Testis (tissue), 3 donors: ENCODE data around the gene HOXA3. TPM values are rescaled to one million over a fixed set of nuclear protein-coding genes. Genes with fewer than 3 reads are reported as not detected.

Experiments used
- DNase-seq: peaks from one replicate; pipeline ENCODE4 v3.0.0-alpha.2; 2019
- H3K27ac ChIP-seq, 2 donors: fragments of 200-600 bp; sonication (generic); one replicate each; pipeline ENCODE4 v1.5.1; 2019
- H3K27me3 ChIP-seq: fragments of 200-600 bp; sonication (generic); one replicate; pipeline ENCODE4 v1.5.1; 2019
- H3K36me3 ChIP-seq: fragments of 200-600 bp; sonication (generic); one replicate; pipeline ENCODE4 v1.5.1; 2017; ENCODE audit warnings: low read depth; ENCODE audit errors: missing control alignments
- H3K4me1 ChIP-seq: fragments of 200-600 bp; sonication (generic); one replicate; pipeline ENCODE4 v1.5.1; 2019
- H3K4me3 ChIP-seq, 2 donors: fragments of 200-600 bp; sonication (generic); one replicate each; pipeline ENCODE4 v1.5.1; 2017 to 2019
- H3K9me3 ChIP-seq: fragments of 200-600 bp; sonication (generic); one replicate; pipeline ENCODE4 v1.5.1; 2017
- POLR2A ChIP-seq: fragments of 450-650 bp; IDR thresholded peaks from one replicate; pipeline ENCODE4 v1.6.1; 2017; ENCODE audit warnings: antibody characterized with exemption, mild to moderate bottlenecking, moderate library complexity
- WGBS, 2 donors: methylation state at CpG; one replicate each; pipeline ENCODE4 v1.1.5; 2018; 5-methylcytosine and 5-hydroxymethylcytosine counted together
- intact Hi-C: fragments of 100-400 bp; cut with DNase I; formaldehyde crosslinking; loops from one replicate; pipeline ENCODE4 v1.15.1; 2023; ENCODE audit warnings: low total_unique reads
- polyA plus RNA-seq: library from polyadenylated mRNA; stranded (reverse); fragments of 350-450 nt; fragmentation: Illumina TruSeq; extraction: RNeasy Lipid Tissue Mini Kit (QIAGEN cat#74804); gene quantifications from one replicate; pipeline ENCODE4 v1.2.3, GENCODE V29; 2014; ENCODE audit warnings: low read depth, low replicate concordance; ENCODE audit not compliant: insufficient read depth
- total RNA-seq, 2 donors: library from RNA; depleted of rRNA; stranded (reverse); fragments of >200 nt; gene quantifications; one replicate each; pipeline ENCODE4 v1.2.3, GENCODE V29; 2016
- TF ChIP-seq, protein P1 (sequence below), 3 experiments: fragments of 450-650 bp in 2 of 3; fragments of 200-600 bp in 1 of 3; sonication (generic) in 1 of 3; IDR thresholded peaks; one replicate each; pipeline ENCODE4 v1.5.1; 2016 to 2019; ENCODE audit warnings: antibody characterized with exemption in 3 of 3, mild to moderate bottlenecking in 2 of 3, moderate library complexity in 1 of 3

The HOXA3 gene
- total and polyA plus RNA-seq, 3 donors from 2014 or later = 0.93 to 2.8 (median 2.4) TPM

- no peak for DNase-seq
- peak overlapping the region in 1 of 2 donors; percentile 48 for H3K4me3 ChIP-seq
- no peak overlapping the region for H3K27ac ChIP-seq
- intact Hi-C loops = no loop called here
- no peaks in the 10 kb centered on the region for H3K9me3 ChIP-seq
- 10 to 16% methylated on average over 16 to 47 of the region's 57 CpGs for WGBS, 2 donors
- H3K27me3 ChIP-seq = no peaks in the 10 kb centered on the region
- H3K36me3 ChIP-seq = no peaks in the 10 kb centered on the region
- H3K4me1 ChIP-seq = no peaks in the 10 kb centered on the region
- TF ChIP-seq, protein P1, sequence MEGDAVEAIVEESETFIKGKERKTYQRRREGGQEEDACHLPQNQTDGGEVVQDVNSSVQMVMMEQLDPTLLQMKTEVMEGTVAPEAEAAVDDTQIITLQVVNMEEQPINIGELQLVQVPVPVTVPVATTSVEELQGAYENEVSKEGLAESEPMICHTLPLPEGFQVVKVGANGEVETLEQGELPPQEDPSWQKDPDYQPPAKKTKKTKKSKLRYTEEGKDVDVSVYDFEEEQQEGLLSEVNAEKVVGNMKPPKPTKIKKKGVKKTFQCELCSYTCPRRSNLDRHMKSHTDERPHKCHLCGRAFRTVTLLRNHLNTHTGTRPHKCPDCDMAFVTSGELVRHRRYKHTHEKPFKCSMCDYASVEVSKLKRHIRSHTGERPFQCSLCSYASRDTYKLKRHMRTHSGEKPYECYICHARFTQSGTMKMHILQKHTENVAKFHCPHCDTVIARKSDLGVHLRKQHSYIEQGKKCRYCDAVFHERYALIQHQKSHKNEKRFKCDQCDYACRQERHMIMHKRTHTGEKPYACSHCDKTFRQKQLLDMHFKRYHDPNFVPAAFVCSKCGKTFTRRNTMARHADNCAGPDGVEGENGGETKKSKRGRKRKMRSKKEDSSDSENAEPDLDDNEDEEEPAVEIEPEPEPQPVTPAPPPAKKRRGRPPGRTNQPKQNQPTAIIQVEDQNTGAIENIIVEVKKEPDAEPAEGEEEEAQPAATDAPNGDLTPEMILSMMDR (IDR thresholded peaks at IDR 0.05) = no peak
- TF ChIP-seq POLR2A = no peak
Observed at GRCh38 chr7:27112955-27113949, 39.1 kb downstream of the HOXA3 start.

DNA sequence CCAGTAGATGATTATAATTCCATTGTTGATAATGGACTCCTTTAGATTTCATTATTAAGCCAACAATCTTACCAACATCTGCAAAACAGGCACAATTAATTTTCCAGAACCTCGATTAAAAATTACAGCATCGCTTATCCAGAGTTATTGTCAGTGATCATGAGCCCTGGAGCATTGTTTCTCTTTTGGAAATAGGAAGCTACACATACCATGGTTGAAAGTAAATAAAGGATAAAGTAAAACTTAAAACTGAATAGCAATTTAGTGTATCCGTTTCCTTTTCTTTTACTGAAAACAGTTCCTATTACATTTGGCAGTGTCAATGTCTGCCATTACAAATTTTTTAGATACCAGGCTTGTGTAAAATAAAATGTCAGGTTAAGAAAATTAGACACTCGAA, 40.0 kb downstream of the HOXA3 start:
- DNase-seq = no peak
- H3K27ac ChIP-seq = no peak overlapping the region
- no peak overlapping the region for H3K4me3 ChIP-seq
- intact Hi-C loops = no loop called here
- H3K4me1 ChIP-seq = no peaks in the 10 kb centered on the region
- 55 to 62% methylated on average over 4 of the region's 4 CpGs for WGBS, 2 donors
- no peaks in the 10 kb centered on the region for H3K27me3 ChIP-seq
- H3K36me3 ChIP-seq = no peaks in the 10 kb centered on the region
- no peaks in the 10 kb centered on the region for H3K9me3 ChIP-seq
- no peak for TF ChIP-seq POLR2A
- TF ChIP-seq, protein P1 (IDR thresholded peaks at IDR 0.05) = no peak

GRCh38 chr7:27111751-27112277, 40.6 kb downstream of the HOXA3 start:
- Histone ChIP-seq H3K36me3 (no peaks in the 10 kb centered on the region), H3K4me1 (no peaks in the 10 kb centered on the region), H3K9me3 (no peaks in the 10 kb centered on the region), H3K4me3 (no peak overlapping the region), H3K27ac (no peak overlapping the region), H3K27me3 (no peaks in the 10 kb centered on the region)
- TF ChIP-seq, protein P1 (IDR thresholded peaks at IDR 0.05) = no peak
- no peak for TF ChIP-seq POLR2A
- intact Hi-C loops = no loop called here
- DNase-seq = no peak
- 21 to 34% methylated on average over 4 of the region's 4 CpGs for WGBS, 2 donors

DNA sequence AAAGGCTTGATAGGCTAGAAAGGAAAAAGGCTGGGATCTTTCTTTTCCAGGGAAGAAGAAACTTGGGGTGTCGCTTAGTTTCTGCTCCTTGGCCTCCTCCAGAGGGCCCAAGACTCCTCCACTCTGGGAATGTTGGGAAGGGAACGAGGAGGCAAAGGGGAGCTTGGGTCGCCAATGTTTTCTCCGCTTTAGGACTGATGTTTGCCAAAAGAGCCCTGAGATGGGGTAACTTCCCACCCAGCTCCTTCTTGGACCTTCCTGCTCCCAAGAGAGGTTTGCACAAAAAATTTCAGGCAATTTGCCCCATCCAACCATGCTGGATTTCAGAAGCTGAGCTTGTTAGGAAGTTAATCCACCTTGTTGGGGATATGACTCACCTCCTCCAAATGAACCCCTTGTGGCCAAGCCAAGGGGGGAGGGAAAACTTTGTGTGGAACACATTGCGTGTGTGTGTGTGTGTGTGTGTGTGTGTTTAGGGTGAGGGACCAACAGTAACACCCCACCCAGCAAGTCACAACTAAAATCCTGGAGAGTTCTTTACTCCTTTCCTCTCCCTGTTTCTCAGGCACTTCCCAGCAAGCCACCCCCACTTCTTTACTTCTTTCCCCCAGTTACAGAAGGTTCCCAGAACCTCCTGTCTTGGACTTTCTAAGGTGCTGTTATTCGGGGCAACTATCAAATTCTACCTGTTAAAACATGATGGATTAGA, 41.2 kb downstream of the HOXA3 start:
- intact Hi-C loops = no loop called here
- Histone ChIP-seq H3K4me1 (no peaks in the 10 kb centered on the region), H3K27me3 (no peaks in the 10 kb centered on the region), H3K4me3 (no peak overlapping the region), H3K36me3 (no peaks in the 10 kb centered on the region), H3K9me3 (no peaks in the 10 kb centered on the region), H3K27ac (no peak overlapping the region)
- 35 to 44% methylated on average over 5 to 6 of the region's 6 CpGs for WGBS, 2 donors
- DNase-seq = no peak
- TF ChIP-seq POLR2A = no peak
- TF ChIP-seq, protein P1 (IDR thresholded peaks at IDR 0.05) = no peak
